Measurements from ENCODE around the gene VASN.
"Not testable (repeated sequence)": the region's sequence is repeated elsewhere in the genome, so short reads cannot be mapped to it uniquely, and the experiment has no call there.

The VASN gene

DNA sequence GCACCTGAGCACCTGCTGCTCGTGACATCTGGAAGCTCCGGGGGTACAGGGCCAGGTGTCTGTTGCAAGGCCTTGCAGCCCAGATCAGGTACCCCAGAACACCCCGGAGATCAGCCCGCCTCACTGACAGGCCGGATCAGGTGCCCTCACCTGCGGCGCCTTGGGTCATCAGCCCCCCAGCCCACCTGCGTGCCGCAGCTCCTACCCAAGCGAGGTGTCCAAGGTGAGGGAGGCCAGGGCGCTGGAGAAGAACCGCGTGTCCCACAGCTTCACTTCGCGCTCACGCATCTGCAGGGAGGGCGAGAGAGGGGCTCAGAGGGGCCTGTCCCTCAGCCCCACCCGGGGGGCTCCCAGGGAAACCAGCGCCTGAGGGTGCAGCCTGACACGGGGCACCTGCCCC, 16.1 kb downstream of the VASN start:
- no peak overlapping the region for H3K27ac Mint-ChIP-seq
- H3K9me3 Mint-ChIP-seq, result no peaks in the 10 kb centered on the region
- H3K27me3 Mint-ChIP-seq, result no peaks in the 10 kb centered on the region
- H3K36me3 Mint-ChIP-seq (ENCODE audit: low read depth), result peaks cover 83% of the 10 kb centered on the region
- peaks cover 4% of the 10 kb centered on the region for H3K4me1 Mint-ChIP-seq (ENCODE audit: low read depth)
- H3K4me3 Mint-ChIP-seq, result no peak overlapping the region
- no peak for DNase-seq

DNA sequence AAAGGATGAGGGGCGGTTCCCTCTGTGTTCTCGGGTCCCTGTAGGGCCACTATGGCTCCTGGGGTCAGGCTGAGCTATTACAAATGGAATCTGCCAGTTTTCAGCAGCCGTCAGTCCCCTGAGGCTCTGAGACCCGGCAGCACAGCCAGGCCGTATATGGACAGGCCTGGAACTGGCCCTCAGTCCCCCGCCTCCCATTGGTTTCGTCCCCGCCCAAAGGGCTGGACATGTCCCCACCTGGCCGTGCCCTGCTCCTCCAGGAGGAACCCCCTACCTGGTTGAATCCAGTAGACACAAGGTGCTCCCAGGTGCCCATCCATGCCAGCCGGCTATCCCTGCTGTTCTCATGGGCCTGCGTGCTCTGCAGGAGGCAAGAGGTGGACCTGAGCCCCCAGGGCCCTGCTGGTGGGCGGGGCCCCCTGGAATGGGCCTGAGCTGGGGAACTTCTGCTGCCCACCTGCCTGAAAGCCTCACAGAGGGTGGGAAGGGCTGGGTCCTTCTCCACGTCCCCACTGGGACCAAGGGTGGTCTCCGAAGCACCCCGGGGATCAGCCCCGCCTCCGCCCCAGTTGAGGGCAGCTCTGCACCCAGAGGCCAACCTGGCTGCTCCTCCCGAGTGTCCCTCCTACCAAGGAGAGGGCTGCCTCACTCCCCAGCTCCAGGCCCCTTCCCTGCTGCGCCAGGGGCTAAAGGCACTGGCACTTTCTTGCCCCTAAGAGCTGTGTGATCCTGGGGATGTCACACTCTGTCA, 16.8 kb downstream of the VASN start:
- peaks cover 82% of the 10 kb centered on the region for H3K36me3 Mint-ChIP-seq (ENCODE audit: low read depth)
- no peaks in the 10 kb centered on the region for H3K9me3 Mint-ChIP-seq
- H3K4me3 Mint-ChIP-seq, result no peak overlapping the region

DNA sequence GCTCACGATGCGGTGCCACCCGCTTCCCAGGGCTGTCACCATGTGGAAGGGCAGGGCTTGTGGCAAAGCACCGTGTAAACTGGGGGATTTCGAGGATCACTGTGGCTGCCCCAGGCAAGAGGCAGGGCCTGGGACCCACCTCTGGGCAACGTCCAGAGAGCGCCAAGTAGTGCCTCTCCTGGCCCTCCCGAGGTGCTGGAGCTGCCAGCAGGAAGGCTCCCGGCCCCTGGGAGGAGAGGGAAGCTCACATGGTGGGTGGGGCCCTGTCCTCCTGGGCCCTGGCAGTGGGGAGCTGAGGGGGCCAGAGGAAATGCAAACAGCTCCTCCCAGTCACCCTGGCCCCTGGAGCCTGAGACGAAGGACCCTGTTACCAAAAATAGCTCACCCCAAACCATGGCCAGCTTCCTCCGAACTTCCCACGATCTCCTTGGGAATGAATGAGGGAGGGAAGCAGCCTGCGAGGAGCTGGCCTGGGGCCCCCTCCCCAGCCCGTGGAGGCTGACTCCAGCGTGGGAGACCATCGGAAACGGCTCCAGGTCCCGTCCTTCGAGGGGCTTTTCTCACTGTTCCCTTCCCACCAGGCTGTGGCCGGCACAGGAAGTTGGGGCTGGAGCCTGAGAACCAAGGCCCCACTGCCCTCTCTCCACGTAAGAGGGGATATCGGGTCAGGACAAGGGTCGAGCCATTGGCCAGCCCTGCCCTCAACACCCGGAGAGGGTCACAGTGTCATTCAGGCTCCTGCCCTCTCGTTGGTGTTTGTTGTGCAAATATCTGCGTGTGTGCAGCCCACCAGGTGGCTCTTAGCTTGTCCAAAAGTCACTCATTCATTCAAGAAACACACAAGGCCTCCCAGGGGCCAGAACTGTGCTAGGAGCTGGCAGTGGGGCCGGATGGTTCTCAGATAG, 17.7 kb downstream of the VASN start:
- H3K4me3 Mint-ChIP-seq, result no peak overlapping the region
- H3K36me3 Mint-ChIP-seq (ENCODE audit: low read depth), result peaks cover 82% of the 10 kb centered on the region
- H3K27me3 Mint-ChIP-seq, result no peaks in the 10 kb centered on the region
- DNase-seq, result no peak
- H3K9me3 Mint-ChIP-seq, result no peaks in the 10 kb centered on the region
- peaks cover 4% of the 10 kb centered on the region for H3K4me1 Mint-ChIP-seq (ENCODE audit: low read depth)
- H3K27ac Mint-ChIP-seq, result no peak overlapping the region

More for the DNA sequence above, 16.8 kb downstream of the VASN start:
- no peak overlapping the region for H3K27ac Mint-ChIP-seq
- DNase-seq, result no peak
- no peaks in the 10 kb centered on the region for H3K27me3 Mint-ChIP-seq
- H3K4me1 Mint-ChIP-seq (ENCODE audit: low read depth), result peaks cover 4% of the 10 kb centered on the region

DNA sequence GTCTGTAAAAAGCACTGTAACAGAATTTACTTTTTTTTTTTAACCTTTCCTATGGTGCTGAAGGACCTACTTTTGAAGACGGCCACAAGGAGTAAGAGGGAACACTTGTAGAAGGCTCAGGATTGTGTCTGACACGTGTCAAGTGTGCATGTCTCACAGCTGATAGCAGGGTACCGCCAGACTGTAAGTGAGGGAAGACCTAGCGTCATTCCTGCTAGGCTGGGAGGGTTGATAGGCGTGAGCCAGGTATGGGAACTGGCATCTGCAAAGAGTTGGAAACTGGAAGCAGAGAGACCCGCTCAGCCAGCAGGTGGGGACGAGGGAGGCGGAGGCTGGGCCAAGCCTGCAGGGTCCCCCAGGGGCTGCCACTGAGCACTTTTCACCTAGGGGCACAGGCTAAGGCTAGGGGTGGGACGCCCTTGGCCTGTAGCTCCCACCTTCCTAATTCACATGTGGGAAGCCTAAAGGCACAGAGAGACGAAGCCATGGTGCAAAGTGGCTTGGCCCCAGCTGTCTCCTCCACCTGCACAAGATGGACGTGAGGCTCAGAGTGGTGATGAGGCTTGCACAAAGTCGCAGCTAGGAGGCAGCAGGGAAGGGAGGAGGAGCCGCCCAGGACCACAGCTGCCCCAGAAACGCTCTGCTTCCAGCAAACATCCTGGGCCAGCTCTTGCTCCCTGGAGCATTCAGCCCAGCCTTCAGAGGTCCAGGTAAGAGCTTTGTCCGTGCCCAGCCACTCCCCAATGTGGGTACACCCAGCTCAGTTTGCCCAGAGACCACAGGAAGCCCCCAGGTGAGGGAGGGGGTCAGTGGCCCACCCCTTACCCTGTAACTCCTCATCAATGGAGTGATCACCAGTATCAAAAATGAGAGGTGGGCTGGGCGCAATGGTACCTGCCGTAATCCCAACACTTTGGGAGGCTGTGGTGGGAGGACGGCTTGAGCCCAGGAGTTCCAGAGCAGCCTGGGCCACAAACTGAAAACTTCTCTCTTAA, 18.9 kb downstream of the VASN start:
- no peaks in the 10 kb centered on the region for H3K27me3 Mint-ChIP-seq
- H3K27ac Mint-ChIP-seq, result no peak overlapping the region
- no peak overlapping the region for H3K4me3 Mint-ChIP-seq
- H3K9me3 Mint-ChIP-seq, result no peaks in the 10 kb centered on the region
- peaks cover 2% of the 10 kb centered on the region for H3K4me1 Mint-ChIP-seq (ENCODE audit: low read depth)
- no peak for DNase-seq
- peaks cover 84% of the 10 kb centered on the region for H3K36me3 Mint-ChIP-seq (ENCODE audit: low read depth)

DNA sequence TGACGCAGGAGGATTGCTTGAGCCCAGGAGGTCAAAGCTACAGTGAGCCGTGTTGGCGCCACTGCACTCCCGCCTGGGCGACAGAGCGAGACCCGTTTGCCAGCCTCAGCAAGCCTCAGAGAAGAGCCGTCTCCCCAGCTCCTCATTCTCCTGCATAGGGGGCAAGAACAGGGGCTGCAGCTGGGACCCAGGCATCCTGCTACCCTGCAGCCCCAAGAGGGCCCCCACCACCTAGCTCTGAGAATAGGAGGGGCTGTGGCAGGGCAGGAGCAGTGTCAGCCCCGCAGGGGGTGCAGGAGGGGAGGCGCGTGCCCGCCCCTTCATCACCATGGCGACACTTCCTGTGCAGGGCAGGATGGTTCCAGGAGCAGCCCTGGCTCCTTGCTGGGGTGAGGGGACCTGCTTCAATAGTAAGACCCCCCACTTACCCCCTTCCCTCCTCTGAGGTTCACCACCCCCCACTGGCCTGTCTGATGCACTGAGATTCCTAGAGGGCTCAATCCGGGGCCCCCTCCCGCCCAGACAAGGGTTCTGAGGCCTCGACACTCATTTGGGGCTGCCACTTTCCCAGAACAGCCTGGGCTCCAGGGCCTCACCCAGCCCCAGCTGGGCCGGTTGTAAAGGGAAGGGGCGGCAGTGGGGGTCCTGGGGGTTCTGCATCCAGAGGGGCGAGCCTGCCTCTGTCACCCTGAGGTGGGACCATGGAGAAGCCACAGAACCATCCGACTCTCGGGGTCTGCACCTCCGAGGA, 20.2 kb downstream of the VASN start:
- peak overlapping the region; percentile 47 for H3K27ac Mint-ChIP-seq
- H3K4me1 Mint-ChIP-seq (ENCODE audit: low read depth), result peaks cover 3% of the 10 kb centered on the region
- H3K9me3 Mint-ChIP-seq, result no peaks in the 10 kb centered on the region
- no peak overlapping the region for H3K4me3 Mint-ChIP-seq
- DNase-seq, result no peak
- H3K27me3 Mint-ChIP-seq, result no peaks in the 10 kb centered on the region
- H3K36me3 Mint-ChIP-seq (ENCODE audit: low read depth), result peaks cover 81% of the 10 kb centered on the region

DNA sequence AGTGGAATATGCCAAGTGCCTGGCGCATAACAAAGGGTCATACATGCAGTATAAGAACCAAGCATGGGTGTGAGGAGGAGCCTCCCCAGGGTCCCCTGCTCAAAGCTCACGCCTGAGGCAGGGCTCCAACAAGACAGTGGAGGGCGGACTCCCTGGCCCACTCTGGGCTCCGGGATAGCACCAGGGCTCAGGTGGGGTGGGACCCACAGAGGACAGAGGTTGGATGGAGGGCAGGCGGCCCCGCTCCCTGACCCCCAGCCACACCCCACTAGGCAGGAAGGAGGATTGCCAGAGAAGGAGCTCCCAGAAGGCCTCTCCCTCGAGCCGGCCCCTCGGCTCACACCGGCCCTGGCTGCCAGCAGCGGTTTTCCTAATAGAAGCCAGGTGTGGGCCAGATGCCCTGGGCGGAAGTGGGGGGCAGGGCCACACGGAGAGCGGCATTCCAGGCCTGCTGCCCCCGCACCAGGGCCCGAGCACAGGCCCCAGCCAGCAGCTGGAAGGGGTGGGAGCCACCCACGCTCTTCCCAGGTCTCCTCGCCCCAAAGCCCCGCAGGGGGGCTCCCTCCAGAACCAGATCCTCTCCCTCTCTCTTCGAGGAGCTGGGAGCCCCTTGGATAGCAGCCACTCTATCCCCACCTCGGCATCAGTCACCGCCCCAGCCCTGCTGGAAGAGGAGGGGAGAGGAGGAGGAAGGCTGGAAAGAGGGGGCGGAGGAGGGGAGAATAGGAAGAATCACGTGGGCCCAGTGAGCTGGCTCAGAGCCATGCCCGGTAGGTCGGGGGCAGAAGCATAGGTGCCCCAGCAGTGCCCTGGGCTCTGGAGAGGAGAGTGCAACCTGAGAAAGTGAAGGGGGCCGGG, 21.0 kb downstream of the VASN start:
- no peaks in the 10 kb centered on the region for H3K27me3 Mint-ChIP-seq
- H3K27ac Mint-ChIP-seq, result peak overlapping the region; percentile 47
- no peak for DNase-seq
- H3K4me3 Mint-ChIP-seq, result no peak overlapping the region
- peaks cover 2% of the 10 kb centered on the region for H3K4me1 Mint-ChIP-seq (ENCODE audit: low read depth)
- peaks cover 77% of the 10 kb centered on the region for H3K36me3 Mint-ChIP-seq (ENCODE audit: low read depth)
- no peaks in the 10 kb centered on the region for H3K9me3 Mint-ChIP-seq

DNA sequence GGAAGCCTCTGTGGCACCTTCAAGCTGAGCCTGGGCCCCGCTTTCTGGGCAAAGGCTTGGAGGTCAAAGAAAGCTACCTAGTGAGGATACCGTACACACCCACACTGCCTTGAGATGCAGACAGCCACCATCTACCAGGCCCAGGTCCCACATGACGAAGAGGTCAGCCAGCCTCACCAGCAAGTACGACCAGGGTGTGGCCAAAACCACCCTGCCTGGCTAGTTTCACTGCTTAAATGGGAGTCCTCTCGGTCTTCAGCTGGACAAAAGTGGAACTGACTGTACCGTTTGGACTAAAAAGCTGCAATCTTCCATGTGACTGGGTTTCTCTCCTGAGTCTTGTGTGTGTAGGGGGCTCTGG, 21.6 kb downstream of the VASN start:
- peaks cover 73% of the 10 kb centered on the region for H3K36me3 Mint-ChIP-seq (ENCODE audit: low read depth)
- H3K4me1 Mint-ChIP-seq (ENCODE audit: low read depth), result peaks cover 2% of the 10 kb centered on the region
- no peak overlapping the region for H3K27ac Mint-ChIP-seq
- DNase-seq, result no peak
- H3K4me3 Mint-ChIP-seq, result no peak overlapping the region
- H3K9me3 Mint-ChIP-seq, result no peaks in the 10 kb centered on the region
- no peaks in the 10 kb centered on the region for H3K27me3 Mint-ChIP-seq

DNA sequence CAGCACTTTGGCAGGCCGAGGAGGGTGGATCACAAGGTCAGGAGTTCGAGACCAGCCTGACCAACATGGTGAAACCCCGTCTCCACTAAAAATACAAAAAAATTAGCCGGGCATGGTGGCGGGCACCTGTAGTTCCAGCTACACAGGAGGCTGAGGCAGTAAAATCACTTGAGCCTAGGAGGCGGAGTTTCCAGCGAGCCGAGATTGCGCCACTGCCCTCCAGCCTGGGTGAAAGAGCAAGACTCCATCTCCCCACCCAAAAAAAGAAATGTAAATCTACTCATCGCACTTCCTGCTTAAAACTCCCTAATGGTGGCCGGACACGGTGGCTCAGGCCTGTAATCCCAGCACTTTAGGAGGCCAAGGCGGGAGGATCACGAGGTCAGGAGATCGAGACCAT, 22.2 kb downstream of the VASN start:
- DNase-seq; H3K4me1 Mint-ChIP-seq (ENCODE audit: low read depth); H3K27me3 Mint-ChIP-seq; H3K4me3 Mint-ChIP-seq; H3K9me3 Mint-ChIP-seq; H3K27ac Mint-ChIP-seq: not testable (repeated sequence)
- peaks cover 77% of the 10 kb centered on the region for H3K36me3 Mint-ChIP-seq (ENCODE audit: low read depth)

DNA sequence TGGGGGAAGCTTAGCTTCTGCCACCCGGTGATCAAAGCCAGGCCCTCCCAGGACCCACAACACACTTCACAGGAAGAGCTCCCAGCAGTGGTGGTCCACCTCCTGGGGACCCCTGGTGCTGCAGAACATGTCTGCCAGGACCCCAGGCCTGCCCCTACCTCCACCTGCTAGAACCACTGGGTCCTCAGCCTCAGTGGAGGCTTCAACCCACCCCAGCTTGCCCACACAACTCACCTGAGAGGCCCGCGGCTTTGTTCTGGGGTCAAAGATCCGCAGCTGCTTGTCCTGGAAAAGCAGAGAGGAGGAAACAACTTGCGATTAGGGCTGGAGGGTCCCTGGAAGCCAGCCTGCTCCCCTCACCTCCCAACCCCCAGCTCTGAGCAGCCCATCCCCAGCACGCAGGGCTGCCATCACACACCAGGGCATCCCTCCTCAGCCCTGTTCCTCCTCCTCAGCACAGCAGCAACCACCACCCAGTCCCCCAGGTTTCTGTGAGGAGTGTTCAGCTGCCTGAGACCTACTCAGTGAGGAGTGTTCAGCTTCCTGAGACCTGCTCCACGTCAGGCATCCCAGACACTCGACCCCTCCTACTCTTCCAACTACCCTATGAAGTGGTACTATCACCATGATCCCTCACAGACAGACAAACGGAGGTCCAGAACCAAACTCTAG, 23.5 kb downstream of the VASN start:
- DNase-seq, result no peak
- Mint-ChIP-seq H3K9me3 (no peaks in the 10 kb centered on the region), H3K27ac (no peak overlapping the region), H3K27me3 (no peaks in the 10 kb centered on the region), H3K4me3 (no peak overlapping the region), H3K4me1 (ENCODE audit: low read depth) (peaks cover 2% of the 10 kb centered on the region), H3K36me3 (ENCODE audit: low read depth) (peaks cover 77% of the 10 kb centered on the region)

DNA sequence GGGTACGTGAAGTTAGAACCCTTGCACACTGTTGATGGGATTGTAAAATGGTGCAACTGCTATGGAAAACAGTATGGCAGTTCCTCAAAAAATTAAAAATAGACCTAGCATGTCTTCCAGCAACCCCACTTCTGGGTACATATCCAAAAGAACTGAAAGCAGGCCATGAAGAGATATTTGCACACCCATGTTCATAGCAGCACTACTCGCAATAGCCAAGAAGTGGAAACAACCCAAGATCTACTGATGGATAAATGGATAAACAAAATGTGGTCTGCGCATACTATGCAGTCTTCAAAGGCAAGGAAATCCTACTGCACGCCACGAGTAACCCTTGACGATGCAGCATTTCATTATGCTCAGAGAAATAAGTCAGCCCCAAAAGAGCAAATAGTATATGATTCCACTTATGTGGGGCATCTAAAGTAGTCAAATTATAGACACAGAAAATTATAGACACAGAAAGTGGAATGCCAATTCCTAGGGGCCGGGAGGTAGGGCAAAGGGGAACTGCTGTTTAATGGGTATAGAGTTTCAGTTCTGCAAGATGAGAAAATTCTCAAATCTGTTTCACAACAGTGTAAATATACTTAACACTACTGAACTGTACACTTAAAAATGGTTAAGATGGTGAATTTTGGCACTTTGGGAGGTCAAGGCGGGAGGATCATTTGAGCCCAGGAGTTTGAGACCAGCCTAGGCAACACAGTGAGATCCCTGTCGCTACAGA, 27.5 kb downstream of the VASN start:
- H3K36me3 Mint-ChIP-seq (ENCODE audit: low read depth), result peaks cover 82% of the 10 kb centered on the region
- no peaks in the 10 kb centered on the region for H3K27me3 Mint-ChIP-seq
- no peak for DNase-seq
- no peaks in the 10 kb centered on the region for H3K9me3 Mint-ChIP-seq
- H3K4me3 Mint-ChIP-seq, result no peak overlapping the region
- peak overlapping the region; percentile 15 for H3K27ac Mint-ChIP-seq
- H3K4me1 Mint-ChIP-seq (ENCODE audit: low read depth), result peaks cover 2% of the 10 kb centered on the region

DNA sequence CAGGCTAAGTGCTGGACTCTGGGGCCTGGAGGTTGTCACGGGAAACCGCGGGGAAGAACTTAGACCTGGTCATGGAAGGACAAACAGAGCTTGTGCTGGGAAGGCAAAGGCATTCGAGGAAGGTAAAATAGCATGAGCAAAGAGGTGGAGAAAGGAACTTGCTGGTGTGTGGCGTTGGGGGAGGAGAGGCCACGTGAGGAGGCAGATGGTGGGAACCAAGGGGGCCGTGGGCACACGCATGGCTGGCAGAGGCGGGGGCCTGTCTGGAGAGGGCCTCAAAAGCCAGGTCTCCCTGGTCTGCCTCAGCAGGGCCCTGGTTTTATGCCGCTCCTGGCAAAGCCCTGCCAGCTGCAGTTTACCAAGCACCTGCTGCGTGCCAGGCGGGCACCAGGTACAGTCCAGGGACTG, 29.4 kb downstream of the VASN start:
- no peak overlapping the region for H3K4me3 Mint-ChIP-seq
- no peak for DNase-seq
- peaks cover 86% of the 10 kb centered on the region for H3K36me3 Mint-ChIP-seq (ENCODE audit: low read depth)
- H3K9me3 Mint-ChIP-seq, result no peaks in the 10 kb centered on the region
- peaks cover 2% of the 10 kb centered on the region for H3K4me1 Mint-ChIP-seq (ENCODE audit: low read depth)
- H3K27me3 Mint-ChIP-seq, result no peaks in the 10 kb centered on the region
- H3K27ac Mint-ChIP-seq, result peak overlapping the region; percentile 16

DNA sequence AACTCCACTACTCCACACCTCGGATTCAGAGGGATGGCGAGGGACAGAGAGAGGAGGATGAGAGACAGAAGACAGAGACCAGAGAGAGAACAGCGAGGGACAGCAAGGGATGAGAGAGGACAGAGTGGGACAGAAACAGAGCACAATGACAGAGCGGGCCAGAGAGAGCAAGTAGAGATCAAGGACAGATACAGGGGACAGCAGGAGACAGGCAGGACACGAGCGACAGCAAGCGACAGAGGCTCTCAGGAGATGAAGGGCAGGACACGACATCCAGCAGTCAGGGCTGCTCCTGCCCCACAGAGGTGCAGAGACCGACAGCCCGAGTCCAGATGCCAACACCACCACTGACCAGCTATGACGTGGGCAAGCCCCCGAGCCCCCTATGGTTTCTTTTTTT, 29.9 kb downstream of the VASN start:
- Mint-ChIP-seq H3K36me3 (ENCODE audit: low read depth) (peaks cover 86% of the 10 kb centered on the region), H3K27ac (peak overlapping the region; percentile 16), H3K4me1 (ENCODE audit: low read depth) (peaks cover 2% of the 10 kb centered on the region), H3K9me3 (no peaks in the 10 kb centered on the region), H3K27me3 (no peaks in the 10 kb centered on the region), H3K4me3 (no peak overlapping the region)
- DNase-seq, result no peak
